IPS-11a (cell line): ENCODE measurements around the gene LDHA.
"Not testable (repeated sequence)": the region's sequence is repeated elsewhere in the genome, so short reads cannot be mapped to it uniquely, and the experiment has no call there.

Source experiments
- H3K4me3 ChIP-seq: one replicate; pipeline ENCODE4 v1.5.1; 2013; ENCODE audit warnings: low read depth, low read length, control low read depth

Gene LDHA

DNA sequence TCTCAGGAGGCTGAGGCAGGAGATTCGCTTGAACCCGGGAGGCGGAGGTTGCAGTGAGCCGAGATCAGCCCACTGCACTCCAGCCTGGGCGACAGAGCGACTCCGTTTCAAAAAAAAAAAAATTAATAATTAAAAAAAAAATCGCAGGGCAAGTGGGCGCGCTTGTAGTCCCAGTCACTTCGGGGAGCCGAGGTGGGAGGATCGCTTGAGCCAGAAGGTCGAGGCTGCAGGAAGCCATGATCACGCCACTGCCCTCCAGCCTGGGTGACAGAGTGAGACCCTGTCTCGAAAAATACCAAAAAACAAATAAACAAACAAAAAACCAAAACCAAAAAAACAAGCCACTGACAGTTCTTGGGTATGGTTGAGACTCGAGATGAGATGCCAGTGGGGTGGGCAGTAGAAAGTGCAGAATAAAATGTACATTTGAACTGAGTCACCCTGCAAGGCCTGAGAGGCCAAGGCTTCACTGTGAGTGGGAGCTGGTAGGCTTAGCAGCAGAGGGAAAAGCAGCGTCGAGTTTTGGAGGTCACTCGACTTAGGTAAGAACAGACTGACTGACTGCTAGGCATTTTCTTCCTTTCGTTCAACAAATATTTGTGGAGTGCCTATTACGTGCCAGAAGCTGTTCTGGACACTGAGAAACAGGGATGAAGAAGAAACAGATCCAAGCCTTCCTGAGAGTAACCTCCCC, 635 bp upstream of the LDHA start:
- H3K4me3 ChIP-seq, result no peak overlapping the region

DNA sequence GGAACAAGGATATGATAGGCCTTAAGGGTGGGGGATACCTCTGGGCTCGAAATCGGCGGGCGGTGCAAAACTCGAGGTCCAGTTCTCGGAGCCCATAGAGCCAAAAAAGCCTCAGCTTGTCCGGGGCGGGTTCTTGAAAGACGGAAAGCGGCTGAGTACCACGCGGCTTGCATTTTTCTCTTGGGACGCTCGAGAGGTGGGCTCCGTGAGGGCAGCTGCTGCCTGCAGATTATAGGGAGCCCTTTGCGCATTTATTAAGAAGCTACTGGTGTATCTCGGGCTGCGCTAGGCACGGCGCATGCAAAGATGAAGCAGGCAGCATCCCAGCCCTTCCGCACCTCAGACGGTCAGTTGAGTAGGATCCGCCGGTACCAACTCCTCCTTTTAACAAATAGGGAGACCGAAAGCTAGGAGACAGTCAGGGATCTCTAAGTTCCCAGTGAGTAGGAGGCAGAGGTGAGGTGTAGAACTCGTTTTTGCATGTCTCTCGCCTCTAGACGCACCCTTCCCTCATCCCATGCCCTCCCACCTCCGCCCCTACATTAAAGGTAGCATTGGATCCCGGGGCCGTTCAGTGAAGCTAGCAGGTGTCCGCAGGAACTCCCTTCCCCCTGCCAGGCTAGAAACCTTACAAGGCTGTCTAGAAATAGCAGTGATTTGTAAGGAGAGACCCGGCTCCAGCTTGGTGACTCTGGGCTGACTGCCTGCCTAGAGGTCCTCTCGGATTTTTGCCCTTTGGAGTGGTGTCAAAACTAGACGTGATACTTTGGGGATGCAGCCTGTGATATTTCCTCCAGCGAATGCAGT, 768 bp downstream of the LDHA start:
- peak overlapping the region; percentile 67 for H3K4me3 ChIP-seq

DNA sequence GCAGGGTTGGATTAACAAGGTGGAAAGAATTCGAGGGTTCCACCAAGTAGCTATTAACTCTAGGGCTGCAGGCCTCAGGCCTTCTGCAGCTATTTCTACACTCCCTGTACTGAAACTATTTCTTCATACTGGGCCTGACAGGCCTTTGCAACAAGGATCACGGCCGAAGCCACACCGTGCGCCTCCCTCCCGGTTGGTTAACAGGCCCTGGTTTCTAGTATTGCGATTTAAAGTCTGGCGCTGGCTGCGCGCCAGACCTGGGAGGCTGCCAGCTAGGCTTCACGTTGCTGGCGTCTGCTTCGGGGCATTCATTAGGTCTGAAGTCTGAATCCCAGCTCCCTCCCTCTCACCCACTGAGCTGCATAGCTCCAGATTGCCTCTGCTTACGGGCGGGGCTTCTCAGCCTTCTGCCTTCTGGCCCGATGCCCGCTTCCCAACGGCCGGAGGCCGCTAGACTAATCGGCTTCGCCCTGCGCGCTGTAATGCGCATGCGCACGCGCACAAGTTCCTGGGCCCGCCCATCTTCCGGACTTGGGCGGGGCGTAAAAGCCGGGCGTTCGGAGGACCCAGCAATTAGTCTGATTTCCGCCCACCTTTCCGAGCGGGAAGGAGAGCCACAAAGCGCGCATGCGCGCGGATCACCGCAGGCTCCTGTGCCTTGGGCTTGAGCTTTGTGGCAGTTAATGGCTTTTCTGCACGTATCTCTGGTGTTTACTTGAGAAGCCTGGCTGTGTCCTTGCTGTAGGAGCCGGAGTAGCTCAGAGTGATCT, 1.6 kb downstream of the LDHA start:
- peak overlapping the region; percentile 67 for H3K4me3 ChIP-seq

DNA sequence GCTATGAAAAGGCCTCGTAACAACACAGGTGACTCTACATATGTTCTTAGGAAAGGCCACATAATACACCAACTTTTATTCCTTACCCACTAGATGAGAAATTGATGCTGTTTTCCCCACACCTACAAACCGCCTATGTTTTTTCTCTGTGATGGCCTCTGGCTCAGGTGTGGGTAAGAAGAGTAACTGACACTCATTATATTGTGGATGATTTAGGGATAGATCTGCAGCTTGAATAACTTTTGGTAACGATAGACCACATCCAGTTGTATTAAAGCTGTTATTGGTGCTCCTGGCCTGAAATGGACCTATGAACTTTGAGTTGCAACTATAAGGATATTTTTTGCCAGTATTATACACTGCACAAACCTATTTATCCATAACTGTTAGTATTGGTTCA, 3.6 kb downstream of the LDHA start:
- no peak overlapping the region for H3K4me3 ChIP-seq

DNA sequence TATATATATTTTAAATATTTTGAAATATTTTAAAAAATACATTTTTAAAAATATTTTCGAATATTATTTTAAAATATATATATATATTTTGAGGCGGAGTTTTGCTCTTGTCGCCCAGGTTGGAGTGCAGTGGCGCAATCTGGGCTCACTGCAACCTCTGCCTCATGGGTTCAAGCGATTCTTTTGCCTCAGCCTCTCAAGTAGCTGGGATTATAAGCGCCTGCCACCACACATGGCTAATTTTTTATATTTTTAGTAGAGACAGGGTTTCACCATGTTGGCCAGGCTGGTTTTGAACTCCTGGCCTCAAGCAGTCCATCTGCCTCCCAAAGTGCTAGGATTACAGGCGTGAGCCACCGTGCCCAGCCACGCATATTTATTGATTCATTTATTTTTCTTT, 6.7 kb downstream of the LDHA start:
- H3K4me3 ChIP-seq, result not testable (repeated sequence)

DNA sequence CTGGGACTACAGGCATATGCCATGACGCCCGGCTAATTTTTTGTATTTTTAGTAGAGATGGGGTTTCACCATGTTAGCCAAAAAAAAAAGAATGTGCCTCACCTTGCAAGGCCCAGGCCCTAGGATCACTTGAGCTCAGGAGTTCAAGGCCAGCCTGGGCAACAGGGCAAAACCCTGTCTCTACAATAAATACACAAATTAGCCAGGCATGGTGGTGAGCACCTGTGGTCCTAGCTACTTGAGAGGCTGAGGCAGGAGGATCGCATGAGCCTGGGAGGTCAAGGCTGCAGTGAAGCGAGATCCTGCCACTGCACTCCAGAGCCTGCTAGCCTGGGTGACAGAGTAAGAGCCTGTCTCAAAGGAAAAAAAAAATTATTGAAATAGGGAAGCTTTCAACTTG, 9.7 kb downstream of the LDHA start:
- H3K4me3 ChIP-seq, result no peak overlapping the region

DNA sequence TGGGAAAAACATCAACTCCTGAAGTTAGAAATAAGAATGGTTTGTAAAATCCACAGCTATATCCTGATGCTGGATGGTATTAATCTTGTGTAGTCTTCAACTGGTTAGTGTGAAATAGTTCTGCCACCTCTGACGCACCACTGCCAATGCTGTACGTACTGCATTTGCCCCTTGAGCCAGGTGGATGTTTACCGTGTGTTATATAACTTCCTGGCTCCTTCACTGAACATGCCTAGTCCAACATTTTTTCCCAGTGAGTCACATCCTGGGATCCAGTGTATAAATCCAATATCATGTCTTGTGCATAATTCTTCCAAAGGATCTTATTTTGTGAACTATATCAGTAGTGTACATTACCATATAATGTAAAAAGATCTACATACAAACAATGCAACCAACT, 13.0 kb downstream of the LDHA start:
- H3K4me3 ChIP-seq, result not testable (repeated sequence)

DNA sequence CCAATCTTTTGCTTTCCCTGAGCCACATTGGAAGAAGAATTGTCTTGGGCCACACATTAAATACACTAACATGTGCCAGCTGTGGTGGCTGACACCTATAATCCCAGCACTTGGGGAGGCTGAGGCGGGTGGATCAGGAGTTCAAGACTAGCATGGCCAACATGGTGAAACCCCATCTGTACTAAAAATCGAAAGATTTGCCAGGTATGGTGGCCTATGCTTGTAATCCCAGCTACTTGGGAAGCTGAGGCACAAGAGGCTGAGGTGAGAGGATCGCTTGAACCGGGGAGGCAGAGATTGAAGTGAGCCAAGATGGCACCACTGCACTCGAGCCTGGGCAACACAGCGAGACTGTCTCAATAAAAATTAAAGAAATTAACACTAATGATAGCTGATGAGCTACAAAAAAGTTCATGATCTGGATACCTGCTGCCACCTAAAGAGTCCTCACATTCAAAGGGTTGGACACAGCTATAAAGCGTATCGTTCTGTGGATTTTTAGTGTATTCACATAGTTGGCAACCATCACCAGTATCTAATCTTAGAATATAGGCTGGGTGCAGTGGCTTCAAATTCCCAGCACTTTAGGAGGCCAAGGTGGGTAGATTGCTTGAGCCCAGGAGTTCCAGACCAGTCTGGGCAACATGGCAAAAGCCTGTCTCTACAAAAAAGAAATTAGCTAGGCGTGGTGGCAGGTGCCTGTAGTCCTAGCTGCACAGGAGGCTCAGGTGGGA, 14.4 kb downstream of the LDHA start:
- no peak overlapping the region for H3K4me3 ChIP-seq

DNA sequence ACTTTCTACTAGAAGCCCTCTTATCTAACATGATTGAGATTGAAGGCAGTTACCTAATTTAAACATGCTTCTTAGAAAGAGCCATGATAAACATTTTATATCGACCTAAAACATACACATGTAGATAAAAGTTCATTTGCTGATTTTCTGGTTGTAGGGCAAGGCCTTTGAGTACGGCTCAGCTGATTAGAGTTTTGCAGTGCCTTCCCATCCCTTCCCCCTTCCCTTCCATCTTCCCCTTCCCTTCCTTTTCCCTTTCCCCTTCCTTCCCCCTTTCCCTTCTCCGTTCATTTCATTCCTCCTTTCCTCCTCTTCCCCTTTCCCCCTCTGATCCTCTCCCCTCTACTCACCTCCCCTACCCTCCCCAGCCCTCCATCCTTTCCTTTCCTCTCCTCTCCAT, 22.1 kb downstream of the LDHA start:
- no peak overlapping the region for H3K4me3 ChIP-seq

DNA sequence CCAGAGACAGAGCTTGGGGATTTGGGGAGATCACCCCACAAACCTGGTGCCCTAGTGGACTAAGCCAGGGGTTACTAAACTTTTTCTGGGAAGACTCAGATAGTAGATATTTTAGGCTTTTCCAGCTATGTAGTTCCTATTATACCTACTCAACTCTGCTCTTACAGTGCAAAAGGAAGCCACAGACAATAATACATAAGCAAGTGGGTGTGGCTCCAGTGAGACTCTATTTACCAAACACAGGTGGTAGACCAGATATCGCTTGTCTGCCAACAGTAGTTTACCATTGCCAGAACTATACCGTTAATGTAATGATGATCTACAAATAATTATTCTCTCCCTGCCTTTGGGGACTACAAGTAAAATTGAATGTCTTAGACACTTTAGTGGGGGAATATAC, 24.7 kb downstream of the LDHA start:
- no peak overlapping the region for H3K4me3 ChIP-seq

DNA sequence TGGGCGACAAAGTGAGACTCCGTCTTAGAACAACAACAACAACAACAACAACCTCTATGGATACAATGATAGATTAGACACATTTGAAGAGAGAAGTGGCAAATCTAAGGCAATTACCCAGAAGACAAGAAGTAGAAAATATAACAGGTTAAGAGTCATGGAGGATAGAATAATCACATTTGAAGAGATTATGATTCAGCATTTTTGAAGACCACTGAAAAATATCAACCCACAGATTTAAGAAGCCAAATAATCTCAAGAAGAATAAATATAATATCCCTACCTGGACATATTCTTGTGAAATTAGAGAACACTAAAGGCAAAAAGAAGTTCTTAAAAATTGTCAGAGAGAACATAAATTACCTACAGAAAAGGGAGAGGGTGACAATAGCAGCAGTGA, 25.7 kb downstream of the LDHA start:
- no peak overlapping the region for H3K4me3 ChIP-seq

DNA sequence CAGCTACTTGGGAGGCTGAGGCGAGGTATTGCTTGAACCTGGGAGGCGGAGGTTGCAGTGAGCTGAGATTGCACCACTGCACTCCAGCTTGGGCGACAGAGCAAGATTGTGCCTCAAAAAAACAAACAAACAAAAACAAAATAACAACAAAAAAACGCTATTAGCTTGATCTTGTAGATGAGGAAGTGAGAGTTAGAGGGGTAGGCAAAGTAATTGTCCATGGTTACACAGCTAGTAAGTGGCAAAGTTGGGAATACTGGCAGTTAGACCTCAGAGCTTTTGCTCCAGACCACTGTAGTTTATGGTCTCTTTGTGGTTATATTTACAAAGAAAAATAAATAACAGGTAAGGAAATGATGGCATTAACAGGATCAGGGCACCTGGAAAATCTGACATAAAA, 32.9 kb downstream of the LDHA start:
- H3K4me3 ChIP-seq, result no peak overlapping the region

DNA sequence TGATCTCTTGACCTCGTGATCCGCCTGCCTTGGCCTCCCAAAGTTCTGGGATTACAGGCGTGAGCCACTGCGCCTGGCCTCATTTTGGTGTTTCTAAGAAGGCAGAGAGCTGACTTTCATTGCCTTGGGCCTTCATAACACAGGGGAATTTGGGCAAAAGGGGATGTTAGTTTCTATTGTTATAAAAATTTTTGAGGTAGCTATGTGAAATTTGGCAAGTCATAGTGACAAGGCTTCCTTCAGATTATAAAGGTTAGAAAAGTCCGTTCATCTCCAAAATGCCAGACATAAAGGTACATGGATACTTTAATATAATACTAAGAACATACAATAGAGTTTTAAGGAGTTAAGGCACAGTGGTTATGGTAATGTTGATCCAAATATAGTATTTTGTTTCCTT, 35.0 kb downstream of the LDHA start:
- H3K4me3 ChIP-seq, result no peak overlapping the region

DNA sequence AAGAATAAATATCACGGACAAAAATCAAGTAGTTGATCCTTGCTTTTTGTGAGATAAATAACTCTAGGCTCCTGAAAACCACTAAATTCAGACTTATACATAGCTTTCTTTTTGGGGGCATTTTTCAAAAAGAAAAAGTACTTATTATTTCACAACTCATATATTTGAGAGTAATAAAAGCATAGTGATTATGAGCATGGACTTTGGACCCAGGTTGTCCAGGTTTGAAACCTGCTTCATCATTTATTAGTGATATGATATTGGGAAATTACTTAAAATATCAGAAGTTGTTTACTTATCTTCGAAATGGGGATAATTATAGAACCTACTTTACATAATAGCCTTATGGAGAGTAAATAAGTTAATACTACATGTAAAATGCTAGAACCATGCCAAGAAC, 44.3 kb downstream of the LDHA start:
- H3K4me3 ChIP-seq, result no peak overlapping the region

DNA sequence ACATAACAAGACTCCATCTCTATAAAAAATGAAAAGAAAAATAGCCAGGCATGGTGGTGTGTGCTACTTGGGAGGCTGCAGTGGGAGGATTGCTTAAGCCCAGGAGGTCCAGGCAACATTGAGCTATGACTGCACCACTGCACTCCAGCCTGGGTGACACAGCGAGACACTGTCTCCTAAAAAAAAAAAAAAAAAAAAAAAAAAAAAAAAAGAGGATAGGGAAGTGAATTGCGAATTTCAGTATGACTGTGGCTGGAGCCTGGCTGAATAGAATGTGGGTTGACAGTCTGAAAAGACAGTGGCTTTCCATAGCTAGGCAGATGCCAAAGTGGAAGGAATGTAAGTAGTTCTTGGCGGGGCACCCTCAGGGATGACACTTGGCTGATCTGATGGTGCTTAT, 54.9 kb downstream of the LDHA start:
- H3K4me3 ChIP-seq, result no peak overlapping the region

DNA sequence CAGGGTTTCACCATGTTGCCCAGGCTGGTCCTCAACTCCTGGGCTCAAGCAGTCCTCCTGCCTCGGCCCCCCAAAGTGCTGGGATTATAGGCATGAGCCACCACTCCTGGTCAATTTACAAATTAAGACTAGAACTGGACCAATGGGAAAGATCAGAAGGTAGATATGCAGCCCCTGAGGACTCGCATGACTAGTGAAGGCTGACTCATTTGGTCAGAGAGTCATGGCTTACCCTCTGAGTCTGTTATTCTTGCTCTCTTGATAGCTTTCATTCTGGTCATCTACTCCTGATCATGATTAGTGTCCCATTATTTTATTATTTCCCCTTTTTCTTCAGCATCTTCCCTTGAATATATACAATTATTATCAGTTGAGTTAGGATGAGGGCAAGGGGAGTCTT, 58.6 kb downstream of the LDHA start:
- H3K4me3 ChIP-seq, result no peak overlapping the region

DNA sequence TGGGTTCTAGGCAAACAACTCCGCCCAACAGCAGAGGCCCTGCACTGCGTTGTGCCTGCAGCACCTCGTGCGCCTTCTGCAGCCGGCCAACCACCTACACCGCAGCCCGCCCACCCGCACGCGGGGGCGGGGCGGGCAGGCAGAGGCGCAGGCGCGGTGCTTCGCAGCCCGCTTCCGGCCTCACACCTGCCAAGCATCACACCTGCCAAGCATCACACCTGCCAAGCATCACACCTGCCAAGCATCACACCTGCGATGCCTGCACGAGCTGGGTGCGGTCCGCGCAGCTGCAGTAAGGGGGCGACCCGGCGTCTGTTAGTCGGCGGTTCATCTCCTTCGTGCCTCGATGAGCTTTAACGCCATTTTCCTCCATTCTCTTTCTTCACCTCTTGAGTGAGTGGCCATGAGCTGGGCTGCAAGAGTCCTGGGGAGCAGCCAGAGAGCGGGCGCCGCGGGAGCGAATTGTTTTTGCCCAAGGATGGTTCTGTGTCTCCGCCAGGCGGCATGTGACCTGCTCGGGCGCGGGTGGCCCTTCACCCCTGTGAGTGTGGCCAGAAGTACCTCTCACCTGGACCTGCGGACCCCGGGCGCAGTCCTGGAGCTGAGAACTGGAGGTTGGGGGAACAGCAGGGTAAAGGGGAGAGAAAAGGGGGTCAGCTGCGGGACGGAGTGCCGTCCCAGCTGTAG, 61.5 kb downstream of the LDHA start, which contains the start of gene LDHAL6A:
Gene LDHAL6A, plus strand, starts transcription at position 171 of the 687 bp plus-strand sequence. CDS start 825 bp downstream, outside the sequence.
- no peak within 1 kb of the TSS for H3K4me3 ChIP-seq

DNA sequence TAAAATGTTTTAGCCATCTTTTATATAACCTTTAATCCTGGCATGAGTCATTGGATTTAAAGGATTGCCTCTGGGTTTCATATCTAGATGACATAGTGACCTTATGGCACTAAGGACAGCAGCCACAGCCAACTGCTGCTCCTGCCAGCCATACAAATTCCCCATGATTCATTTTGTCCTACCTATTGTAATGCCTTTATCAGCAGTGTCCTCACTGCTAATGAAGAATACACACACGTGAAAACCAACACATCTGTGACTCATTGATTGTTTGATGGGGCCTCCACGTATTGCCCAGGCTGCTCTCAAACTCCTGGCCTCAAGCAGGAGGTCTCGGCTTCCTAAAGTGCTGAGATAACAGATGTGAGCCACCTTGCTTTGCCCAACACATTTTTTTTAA, 63.1 kb downstream of the LDHA start:
- H3K4me3 ChIP-seq, result no peak overlapping the region
